PC-9 (cell line): Measurements from ENCODE around the gene FAM83C. TPM values are rescaled to one million over a fixed set of nuclear protein-coding genes. Genes with fewer than 3 reads are reported as not detected.
A peak's percentile ranks its signal among the peaks of the same experiment; 100 is the strongest.

Experiments
- BruUV-seq: library from RNA; stranded (reverse); fragments of 400-500 nt; replicated peaks from 2 replicates; lab custom pipeline; 2021; lab: Mats Ljungman, UMichigan
- CTCF ChIA-PET: fragments of 300-600 bp; sonication (Branson Sonifier 250); formaldehyde crosslinking; loops from one replicate; lab custom pipeline; 2022; ENCODE audit warnings: antibody characterized with exemption; lab: Charles Lee
- POLR2A ChIA-PET: fragments of 300-600 bp; sonication (Branson Sonifier 250); formaldehyde crosslinking; loops from one replicate; lab custom pipeline; 2022; ENCODE audit warnings: antibody characterized with exemption; ENCODE audit not compliant: unreplicated experiment; lab: Charles Lee
- DNase-seq, 2 experiments: peaks; one replicate each; pipeline versions ENCODE4 v3.0.0 to v3.0.0-alpha.2; 2015 to 2022; ENCODE audit warnings: mixed read lengths in 1 of 2
- H2AFZ ChIP-seq: fragments of 200-600 bp; sonication (generic); 2 replicates; pipeline ENCODE4 v1.8.1; 2017; ENCODE audit warnings: antibody characterized with exemption
- H3F3A ChIP-seq: fragments of 200-600 bp; sonication (generic); 2 replicates; pipeline ENCODE4 v1.8.1; 2017; ENCODE audit warnings: antibody characterized with exemption, mild to moderate bottlenecking, low read depth; ENCODE audit not compliant: insufficient read depth
- H3K27ac ChIP-seq: fragments of 200-600 bp; sonication (generic); 2 replicates; pipeline ENCODE4 v1.6.1; 2016; ENCODE audit warnings: mixed run types
- H3K27me3 ChIP-seq: fragments of 200-600 bp; sonication (generic); 2 replicates; pipeline ENCODE4 v1.6.1; 2016; ENCODE audit warnings: low read depth, mixed run types; ENCODE audit not compliant: insufficient read depth
- H3K36me3 ChIP-seq: fragments of 200-600 bp; sonication (generic); 2 replicates; pipeline ENCODE4 v1.6.1; 2016; ENCODE audit warnings: low read depth, mixed run types
- H3K4me1 ChIP-seq: fragments of 200-600 bp; sonication (generic); replicated peaks from 2 replicates; pipeline ENCODE4 v1.6.1; 2016; ENCODE audit warnings: mixed run types; ENCODE audit not compliant: insufficient read depth
- H3K4me2 ChIP-seq: fragments of 200-600 bp; sonication (generic); 2 replicates; pipeline ENCODE4 v1.6.1; 2017; ENCODE audit warnings: mixed run types
- H3K4me3 ChIP-seq: fragments of 200-600 bp; sonication (generic); 2 replicates; pipeline ENCODE4 v1.6.1; 2016; ENCODE audit warnings: mixed run types
- H3K79me2 ChIP-seq: fragments of 200-600 bp; sonication (generic); 2 replicates; pipeline ENCODE4 v1.6.1; 2017; ENCODE audit warnings: low read depth, mixed run types
- H3K9me2 ChIP-seq: fragments of 200-600 bp; sonication (generic); 2 replicates; pipeline ENCODE4 v1.8.1; 2017; ENCODE audit warnings: mild to moderate bottlenecking; ENCODE audit not compliant: insufficient read depth
- H3K9me3 ChIP-seq: fragments of 200-600 bp; sonication (generic); 2 replicates; pipeline ENCODE4 v1.8.1; 2016; ENCODE audit warnings: low read depth; ENCODE audit not compliant: insufficient read depth
- H4K20me1 ChIP-seq: fragments of 200-600 bp; sonication (generic); 2 replicates; pipeline ENCODE4 v1.8.1; 2017; ENCODE audit not compliant: insufficient read depth
- EZH2 ChIP-seq: fragments of 200-600 bp; sonication (generic); IDR thresholded peaks from 2 replicates; pipeline ENCODE4 v1.8.0; 2017; ENCODE audit warnings: antibody characterized with exemption, low read depth
- intact Hi-C: fragments of 100-400 bp; cut with micrococcal nuclease; formaldehyde crosslinking; loops from one replicate; pipeline ENCODE4 v1.10.0; 2022; ENCODE audit not compliant: unreplicated experiment
- total RNA-seq: library from RNA; stranded (reverse); gene quantifications from 2 replicates; pipeline ENCODE4 v1.2.3, GENCODE V29; 2021
- TF ChIP-seq, protein P1 (sequence below): fragments of 200-600 bp; sonication (generic); conservative IDR thresholded peaks from 2 replicates; pipeline ENCODE4 v1.6.1; 2017; ENCODE audit warnings: mixed run types, antibody characterized with exemption, mild to moderate bottlenecking, moderate library complexity

Gene FAM83C
- total RNA-seq, 1 experiment from 2014 or later, result not detected

GRCh38 chr20:35284992-35285805 lies 7.0 kb downstream of the FAM83C start:
- H3F3A ChIP-seq, result peaks cover 39% of the 10 kb centered on the region
- H3K9me3 ChIP-seq, result no peaks in the 10 kb centered on the region
- peak overlapping the region; percentile 88 for H3K4me3 ChIP-seq
- H3K4me1 ChIP-seq, result peaks cover 15% of the 10 kb centered on the region
- no peaks in the 10 kb centered on the region for H3K9me2 ChIP-seq
- TF ChIP-seq, protein P1, sequence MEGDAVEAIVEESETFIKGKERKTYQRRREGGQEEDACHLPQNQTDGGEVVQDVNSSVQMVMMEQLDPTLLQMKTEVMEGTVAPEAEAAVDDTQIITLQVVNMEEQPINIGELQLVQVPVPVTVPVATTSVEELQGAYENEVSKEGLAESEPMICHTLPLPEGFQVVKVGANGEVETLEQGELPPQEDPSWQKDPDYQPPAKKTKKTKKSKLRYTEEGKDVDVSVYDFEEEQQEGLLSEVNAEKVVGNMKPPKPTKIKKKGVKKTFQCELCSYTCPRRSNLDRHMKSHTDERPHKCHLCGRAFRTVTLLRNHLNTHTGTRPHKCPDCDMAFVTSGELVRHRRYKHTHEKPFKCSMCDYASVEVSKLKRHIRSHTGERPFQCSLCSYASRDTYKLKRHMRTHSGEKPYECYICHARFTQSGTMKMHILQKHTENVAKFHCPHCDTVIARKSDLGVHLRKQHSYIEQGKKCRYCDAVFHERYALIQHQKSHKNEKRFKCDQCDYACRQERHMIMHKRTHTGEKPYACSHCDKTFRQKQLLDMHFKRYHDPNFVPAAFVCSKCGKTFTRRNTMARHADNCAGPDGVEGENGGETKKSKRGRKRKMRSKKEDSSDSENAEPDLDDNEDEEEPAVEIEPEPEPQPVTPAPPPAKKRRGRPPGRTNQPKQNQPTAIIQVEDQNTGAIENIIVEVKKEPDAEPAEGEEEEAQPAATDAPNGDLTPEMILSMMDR, result no peak
- TF ChIP-seq EZH2, result no peak
- intact Hi-C loops, result no loop called here
- H2AFZ ChIP-seq, result peak overlapping the region; percentile 75
- H3K27ac ChIP-seq, result peak overlapping the region; percentile 82
- no TSS peak for BruUV-seq
- H3K36me3 ChIP-seq, result peaks cover 20% of the 10 kb centered on the region
- H4K20me1 ChIP-seq, result peaks cover 28% of the 10 kb centered on the region
- ChIA-PET CTCF (no interaction called here), POLR2A (interaction anchor here (0.5 to 1.2 kb wide), 6 partner anchors 20 to 1170 kb away, joined by 3 to 5 read pairs (median 4); partner anchors contain the start of gene CEP250)
- H3K4me2 ChIP-seq, result peak overlapping the region; percentile 99
- no peak for DNase-seq
- H3K27me3 ChIP-seq, result no peaks in the 10 kb centered on the region
- H3K79me2 ChIP-seq, result peaks cover 40% of the 10 kb centered on the region

GRCh38 chr20:35284267-35284991 lies 7.8 kb downstream of the FAM83C start, which contains the start of gene EIF6:
Gene EIF6, minus strand, starts transcription at chr20:35284772. Its CDS starts 285 bp downstream, at chr20:35284487.
- DNase-seq, result peak; percentile 73 to 89
- H3K4me3 ChIP-seq, result peak within 1 kb of the TSS; percentile 88
- H3K27me3 ChIP-seq, result no peaks in the 10 kb centered on the region
- ChIA-PET POLR2A (interaction anchor here (0.5 to 1.2 kb wide), 7 partner anchors 21 to 1171 kb away, joined by 3 to 16 read pairs (median 5); partner anchors contain the start of gene CEP250), CTCF (interaction anchor here (0.6 to 1.0 kb wide), 2 partner anchors 20 to 166 kb away, joined by 3 to 4 read pairs; no protein-coding TSS in a partner anchor)
- H3F3A ChIP-seq, result peaks cover 46% of the 10 kb centered on the region
- H3K4me1 ChIP-seq, result peaks cover 15% of the 10 kb centered on the region
- H3K79me2 ChIP-seq, result peaks cover 40% of the 10 kb centered on the region
- no peaks in the 10 kb centered on the region for H3K9me3 ChIP-seq
- TF ChIP-seq EZH2, result no peak
- TF ChIP-seq, protein P1, result no peak
- peak within 1 kb of the TSS; percentile 75 for H2AFZ ChIP-seq
- peaks cover 28% of the 10 kb centered on the region for H3K36me3 ChIP-seq
- intact Hi-C loops, result no loop called here
- no TSS peak for BruUV-seq
- H3K4me2 ChIP-seq, result peak within 1 kb of the TSS; percentile 99
- H3K9me2 ChIP-seq, result no peaks in the 10 kb centered on the region
- peaks cover 34% of the 10 kb centered on the region for H4K20me1 ChIP-seq
- peak within 1 kb of the TSS; percentile 82 for H3K27ac ChIP-seq
